ENCODE results near the gene KRTAP9-4.

DNA sequence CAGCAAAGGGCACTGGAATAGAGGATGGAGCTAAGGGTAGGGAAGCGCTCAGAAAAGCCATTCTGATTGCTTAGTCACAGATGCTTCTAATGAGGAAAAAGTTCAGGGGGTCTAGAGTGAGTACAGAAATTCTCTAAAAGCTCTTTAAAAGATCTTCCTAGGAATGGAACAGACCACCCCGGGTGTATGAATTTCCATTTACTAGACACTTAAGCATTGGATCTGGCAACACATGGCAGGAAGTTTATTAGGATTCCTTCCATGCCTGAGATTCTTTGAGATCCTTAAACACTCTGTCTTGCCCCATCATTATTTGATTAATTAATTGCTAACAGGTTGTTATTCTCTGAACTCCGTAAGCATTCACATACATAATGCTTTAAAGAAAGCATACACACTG is 34.6 kb downstream of the KRTAP9-4 start:
- TF ChIP-seq POLR2A (IDR thresholded peaks at IDR 0.05) = no peak
- TF ChIP-seq, protein P1, sequence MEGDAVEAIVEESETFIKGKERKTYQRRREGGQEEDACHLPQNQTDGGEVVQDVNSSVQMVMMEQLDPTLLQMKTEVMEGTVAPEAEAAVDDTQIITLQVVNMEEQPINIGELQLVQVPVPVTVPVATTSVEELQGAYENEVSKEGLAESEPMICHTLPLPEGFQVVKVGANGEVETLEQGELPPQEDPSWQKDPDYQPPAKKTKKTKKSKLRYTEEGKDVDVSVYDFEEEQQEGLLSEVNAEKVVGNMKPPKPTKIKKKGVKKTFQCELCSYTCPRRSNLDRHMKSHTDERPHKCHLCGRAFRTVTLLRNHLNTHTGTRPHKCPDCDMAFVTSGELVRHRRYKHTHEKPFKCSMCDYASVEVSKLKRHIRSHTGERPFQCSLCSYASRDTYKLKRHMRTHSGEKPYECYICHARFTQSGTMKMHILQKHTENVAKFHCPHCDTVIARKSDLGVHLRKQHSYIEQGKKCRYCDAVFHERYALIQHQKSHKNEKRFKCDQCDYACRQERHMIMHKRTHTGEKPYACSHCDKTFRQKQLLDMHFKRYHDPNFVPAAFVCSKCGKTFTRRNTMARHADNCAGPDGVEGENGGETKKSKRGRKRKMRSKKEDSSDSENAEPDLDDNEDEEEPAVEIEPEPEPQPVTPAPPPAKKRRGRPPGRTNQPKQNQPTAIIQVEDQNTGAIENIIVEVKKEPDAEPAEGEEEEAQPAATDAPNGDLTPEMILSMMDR (IDR thresholded peaks at IDR 0.05) = no peak
